Spleen (tissue), 7 donors: Measurements from ENCODE around the gene PBX1.

ENCODE experiments used
- POLR2A ChIP-seq, 3 donors: fragments of 450-650 bp; IDR thresholded peaks; one replicate each; pipeline ENCODE4 v1.5.1; 2017; ENCODE audit warnings: antibody characterized with exemption in 3 of 3, mild to moderate bottlenecking in 1 of 3
- POLR2AphosphoS5 ChIP-seq, 3 donors: sonication (generic); formaldehyde crosslinking; IDR thresholded peaks; one replicate each; pipeline ENCODE4 v1.5.1; 2017; ENCODE audit warnings: antibody characterized with exemption in 3 of 3
- TF ChIP-seq, protein P1 (sequence below), 11 experiments: fragments of 200-600 bp in 7 of 11; fragments of 450-650 bp in 4 of 11; sonication (generic) in 4 of 11; IDR thresholded peaks in 8 of 11; conservative IDR thresholded peaks in 3 of 11; 1 replicate in 7 of 11; 2 replicates in 4 of 11; pipeline versions ENCODE4 v1.4.0 to v1.8.0; 2016 to 2021; ENCODE audit warnings: antibody characterized with exemption in 11 of 11, inconsistent platforms in 4 of 11, mild to moderate bottlenecking in 1 of 11
- donor health status: DM: no; HTN: no; CAD: no; lungs with moderate emphysema.
- donor health status: DM: no; HTN: no; CAD: no.
- donor health status: DM: no; HTN: no; CAD: no.

DNA sequence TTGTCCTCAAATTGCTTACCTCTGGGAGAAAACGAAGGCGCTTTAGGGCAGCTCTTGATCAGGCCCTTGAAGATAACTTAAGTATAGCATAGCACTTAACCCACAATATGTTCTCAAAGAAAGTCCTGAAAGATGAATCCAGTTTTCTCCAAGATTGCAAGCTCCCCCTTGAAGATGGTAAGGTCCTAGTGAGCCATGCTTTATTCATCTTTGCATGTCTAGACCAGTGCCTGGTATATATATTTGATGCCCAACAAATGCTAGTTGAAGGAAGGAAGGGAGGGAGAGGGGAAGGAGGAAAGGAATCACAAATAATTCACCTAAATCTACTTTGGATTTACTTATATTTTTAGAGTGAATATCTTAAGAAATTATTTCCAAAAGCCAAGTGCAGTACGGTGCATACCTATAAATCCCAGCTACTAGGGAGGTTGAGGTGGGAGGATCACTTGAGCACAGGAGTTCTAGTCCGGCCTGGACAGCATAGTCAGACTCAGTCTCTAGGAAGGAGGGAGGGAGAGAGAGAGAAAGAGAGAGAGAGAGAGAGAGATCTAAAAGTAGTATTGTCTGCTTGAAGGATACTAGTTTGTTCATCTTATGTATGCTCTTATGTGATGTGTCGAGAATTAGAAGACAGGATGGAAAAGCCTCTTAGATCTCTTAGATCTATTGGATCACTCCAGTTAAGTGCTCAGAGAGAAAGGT, 25.0 kb downstream of the PBX1 start:
- TF ChIP-seq, protein P1, sequence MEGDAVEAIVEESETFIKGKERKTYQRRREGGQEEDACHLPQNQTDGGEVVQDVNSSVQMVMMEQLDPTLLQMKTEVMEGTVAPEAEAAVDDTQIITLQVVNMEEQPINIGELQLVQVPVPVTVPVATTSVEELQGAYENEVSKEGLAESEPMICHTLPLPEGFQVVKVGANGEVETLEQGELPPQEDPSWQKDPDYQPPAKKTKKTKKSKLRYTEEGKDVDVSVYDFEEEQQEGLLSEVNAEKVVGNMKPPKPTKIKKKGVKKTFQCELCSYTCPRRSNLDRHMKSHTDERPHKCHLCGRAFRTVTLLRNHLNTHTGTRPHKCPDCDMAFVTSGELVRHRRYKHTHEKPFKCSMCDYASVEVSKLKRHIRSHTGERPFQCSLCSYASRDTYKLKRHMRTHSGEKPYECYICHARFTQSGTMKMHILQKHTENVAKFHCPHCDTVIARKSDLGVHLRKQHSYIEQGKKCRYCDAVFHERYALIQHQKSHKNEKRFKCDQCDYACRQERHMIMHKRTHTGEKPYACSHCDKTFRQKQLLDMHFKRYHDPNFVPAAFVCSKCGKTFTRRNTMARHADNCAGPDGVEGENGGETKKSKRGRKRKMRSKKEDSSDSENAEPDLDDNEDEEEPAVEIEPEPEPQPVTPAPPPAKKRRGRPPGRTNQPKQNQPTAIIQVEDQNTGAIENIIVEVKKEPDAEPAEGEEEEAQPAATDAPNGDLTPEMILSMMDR (IDR thresholded peaks at IDR 0.05 in 8 of 11, conservative IDR thresholded peaks at IDR 0.05 in 3 of 11), result no peak
- TF ChIP-seq POLR2AphosphoS5 (IDR thresholded peaks at IDR 0.05) (no peak), POLR2A (IDR thresholded peaks at IDR 0.05) (no peak)
